SU-DHL-6 (cell line): Measurements from ENCODE around the gene GAGE2A.

Source experiments
- EZH2phosphoT487 ChIP-seq: fragments of 200-600 bp; sonication (generic), shearing (Covaris generic); conservative IDR thresholded peaks from 2 replicates; pipeline ENCODE4 v1.6.1; 2018; ENCODE audit warnings: mild to moderate bottlenecking, antibody characterized with exemption, low read length, moderate library complexity, mixed read lengths
- TF ChIP-seq, protein P1 (sequence below): fragments of 200-600 bp; sonication (generic); IDR thresholded peaks from one replicate; pipeline ENCODE4 v1.5.1; 2017; ENCODE audit warnings: antibody characterized with exemption, mild to moderate bottlenecking, low read length, moderate library complexity; ENCODE audit not compliant: insufficient read depth, poor library complexity, severe bottlenecking

- TF ChIP-seq, protein P1, sequence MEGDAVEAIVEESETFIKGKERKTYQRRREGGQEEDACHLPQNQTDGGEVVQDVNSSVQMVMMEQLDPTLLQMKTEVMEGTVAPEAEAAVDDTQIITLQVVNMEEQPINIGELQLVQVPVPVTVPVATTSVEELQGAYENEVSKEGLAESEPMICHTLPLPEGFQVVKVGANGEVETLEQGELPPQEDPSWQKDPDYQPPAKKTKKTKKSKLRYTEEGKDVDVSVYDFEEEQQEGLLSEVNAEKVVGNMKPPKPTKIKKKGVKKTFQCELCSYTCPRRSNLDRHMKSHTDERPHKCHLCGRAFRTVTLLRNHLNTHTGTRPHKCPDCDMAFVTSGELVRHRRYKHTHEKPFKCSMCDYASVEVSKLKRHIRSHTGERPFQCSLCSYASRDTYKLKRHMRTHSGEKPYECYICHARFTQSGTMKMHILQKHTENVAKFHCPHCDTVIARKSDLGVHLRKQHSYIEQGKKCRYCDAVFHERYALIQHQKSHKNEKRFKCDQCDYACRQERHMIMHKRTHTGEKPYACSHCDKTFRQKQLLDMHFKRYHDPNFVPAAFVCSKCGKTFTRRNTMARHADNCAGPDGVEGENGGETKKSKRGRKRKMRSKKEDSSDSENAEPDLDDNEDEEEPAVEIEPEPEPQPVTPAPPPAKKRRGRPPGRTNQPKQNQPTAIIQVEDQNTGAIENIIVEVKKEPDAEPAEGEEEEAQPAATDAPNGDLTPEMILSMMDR = no peak
- TF ChIP-seq EZH2phosphoT487 = no peak
These were observed 55.8 kb downstream of the GAGE2A start for GRCh38 chrX:49644991-49645637.
